Ecto neural progenitor cell (in vitro differentiated cells): ENCODE results near the gene SNCAIP.

Experiments
- DNase-seq: peaks from one replicate; pipeline ENCODE4 v3.0.0-alpha.2; 2018; ENCODE audit warnings: low spot score

SNCAIP gene

DNA sequence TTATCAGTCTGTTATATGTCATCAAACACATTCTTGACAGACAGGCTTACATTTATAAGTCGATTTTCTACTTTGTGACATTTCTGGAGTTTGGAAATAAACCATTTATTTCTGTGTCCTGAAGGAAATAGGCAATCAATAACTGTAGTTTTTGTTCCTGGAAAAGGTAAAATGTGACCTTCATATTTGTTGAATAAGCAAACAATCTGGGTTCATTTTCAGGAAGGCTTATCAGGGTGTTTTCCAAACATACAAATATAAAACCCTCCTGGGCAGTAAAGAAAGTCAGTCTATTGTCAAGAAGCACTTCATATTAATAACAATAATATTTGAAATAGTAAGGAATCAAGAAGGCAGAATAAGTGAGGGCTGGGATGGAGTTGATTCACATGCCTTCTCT is 195.0 kb downstream of the SNCAIP start:
- no peak for DNase-seq

DNA sequence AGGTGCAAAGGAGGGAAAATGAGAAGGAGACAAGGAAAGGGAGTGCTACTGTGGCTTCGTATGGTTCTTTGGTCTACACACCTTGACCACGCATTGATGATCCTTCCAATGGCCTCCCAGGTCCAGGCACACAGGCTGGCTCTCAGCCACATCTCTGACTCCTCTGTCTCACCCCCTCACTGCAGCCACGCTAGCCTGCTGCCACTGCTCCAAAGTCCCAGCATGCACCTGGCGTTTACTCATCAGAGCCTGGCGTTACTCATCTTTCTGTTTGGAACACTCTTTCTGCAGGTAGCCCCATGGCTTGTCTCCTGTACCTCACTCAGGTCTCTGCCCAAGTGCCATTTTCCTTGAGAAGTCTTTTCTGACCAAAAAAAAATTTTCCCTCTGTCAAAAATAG is 195.5 kb downstream of the SNCAIP start:
- no peak for DNase-seq

DNA sequence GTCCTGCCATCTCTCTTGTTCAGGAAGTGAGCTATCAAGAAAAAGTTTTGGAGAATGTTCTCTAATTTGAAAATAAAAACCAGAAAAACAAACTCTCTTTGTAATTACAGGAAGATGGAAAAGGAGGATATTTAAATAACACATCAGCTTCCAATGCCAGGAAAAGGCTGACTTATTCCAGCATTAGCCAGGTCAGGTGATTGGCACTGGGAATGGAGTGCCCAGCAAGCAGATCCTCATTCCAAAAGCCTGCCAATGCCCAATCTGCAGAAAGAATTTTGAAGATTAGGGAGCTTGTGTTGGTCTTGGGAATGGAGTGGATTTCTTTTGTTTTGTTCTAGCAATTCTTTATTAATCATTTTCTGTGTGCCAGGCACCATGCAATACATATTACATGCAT is 196.6 kb downstream of the SNCAIP start:
- DNase-seq = no peak
